ENCODE data around the gene PSG1.
"Not testable (repeated sequence)": the region's sequence is repeated elsewhere in the genome, so short reads cannot be mapped to it uniquely, and the experiment has no call there.

PSG1 gene

GRCh38 chr19:42882730-42883129, 3.2 kb upstream of the PSG1 start:
- H3K36me3 ChIP-seq (ENCODE audit: control insufficient read depth in 5 of 5, insufficient read depth in 5 of 5, low read length in 5 of 5); H3K4me3 ChIP-seq (ENCODE audit: low read depth in 1 of 5, low read length in 5 of 5); H3K9ac ChIP-seq (ENCODE audit: low read length in 5 of 5); H3K4me1 ChIP-seq (ENCODE audit: control insufficient read depth in 5 of 5, insufficient read depth in 5 of 5, low read length in 5 of 5); H3K27ac ChIP-seq (ENCODE audit: low read depth, low read length); H3K9me3 ChIP-seq (ENCODE audit: control insufficient read depth in 5 of 5, low read length in 5 of 5); H3K27me3 ChIP-seq (ENCODE audit: control insufficient read depth in 5 of 5, insufficient read depth in 4 of 5, low read length in 5 of 5): not testable (repeated sequence)

- not testable (repeated sequence) for H3K9me3 ChIP-seq (ENCODE audit: control insufficient read depth in 5 of 5, low read length in 5 of 5); H3K36me3 ChIP-seq (ENCODE audit: control insufficient read depth in 5 of 5, insufficient read depth in 5 of 5, low read length in 5 of 5); H3K27ac ChIP-seq (ENCODE audit: low read depth, low read length); H3K9ac ChIP-seq (ENCODE audit: low read length in 5 of 5); H3K4me1 ChIP-seq (ENCODE audit: control insufficient read depth in 5 of 5, insufficient read depth in 5 of 5, low read length in 5 of 5); H3K4me3 ChIP-seq (ENCODE audit: low read depth in 1 of 5, low read length in 5 of 5); H3K27me3 ChIP-seq (ENCODE audit: control insufficient read depth in 5 of 5, insufficient read depth in 4 of 5, low read length in 5 of 5)
These were observed 2.5 kb upstream of the PSG1 start for GRCh38 chr19:42882010-42882409.

- H3K27ac ChIP-seq (ENCODE audit: low read depth, low read length); H3K27me3 ChIP-seq (ENCODE audit: control insufficient read depth in 5 of 5, insufficient read depth in 4 of 5, low read length in 5 of 5); H3K4me1 ChIP-seq (ENCODE audit: control insufficient read depth in 5 of 5, insufficient read depth in 5 of 5, low read length in 5 of 5): not testable (repeated sequence)
These were observed 1.8 kb upstream of the PSG1 start for GRCh38 chr19:42881279-42881678.

GRCh38 chr19:42880621-42881020, 1.1 kb upstream of the PSG1 start:
- not testable (repeated sequence) for H3K4me1 ChIP-seq (ENCODE audit: control insufficient read depth in 5 of 5, insufficient read depth in 5 of 5, low read length in 5 of 5); H3K27me3 ChIP-seq (ENCODE audit: control insufficient read depth in 5 of 5, insufficient read depth in 4 of 5, low read length in 5 of 5); H3K9ac ChIP-seq (ENCODE audit: low read length in 5 of 5); H3K9me3 ChIP-seq (ENCODE audit: control insufficient read depth in 5 of 5, low read length in 5 of 5); H3K36me3 ChIP-seq (ENCODE audit: control insufficient read depth in 5 of 5, insufficient read depth in 5 of 5, low read length in 5 of 5); H3K27ac ChIP-seq (ENCODE audit: low read depth, low read length); H3K4me3 ChIP-seq (ENCODE audit: low read depth in 1 of 5, low read length in 5 of 5)

More at GRCh38 chr19:42881279-42881678, 1.8 kb upstream of the PSG1 start:
- H3K36me3 ChIP-seq (ENCODE audit: control insufficient read depth in 5 of 5, insufficient read depth in 5 of 5, low read length in 5 of 5); H3K9ac ChIP-seq (ENCODE audit: low read length in 5 of 5); H3K4me3 ChIP-seq (ENCODE audit: low read depth in 1 of 5, low read length in 5 of 5); H3K9me3 ChIP-seq (ENCODE audit: control insufficient read depth in 5 of 5, low read length in 5 of 5): not testable (repeated sequence)

- not testable (repeated sequence) for H3K36me3 ChIP-seq (ENCODE audit: control insufficient read depth in 5 of 5, insufficient read depth in 5 of 5, low read length in 5 of 5); H3K9ac ChIP-seq (ENCODE audit: low read length in 5 of 5); H3K27me3 ChIP-seq (ENCODE audit: control insufficient read depth in 5 of 5, insufficient read depth in 4 of 5, low read length in 5 of 5); H3K4me1 ChIP-seq (ENCODE audit: control insufficient read depth in 5 of 5, insufficient read depth in 5 of 5, low read length in 5 of 5); H3K27ac ChIP-seq (ENCODE audit: low read depth, low read length); H3K9me3 ChIP-seq (ENCODE audit: control insufficient read depth in 5 of 5, low read length in 5 of 5); H3K4me3 ChIP-seq (ENCODE audit: low read depth in 1 of 5, low read length in 5 of 5)
These were observed 2.9 kb downstream of the PSG1 start for GRCh38 chr19:42876596-42876995.

- H3K9me3 ChIP-seq (ENCODE audit: control insufficient read depth in 5 of 5, low read length in 5 of 5); H3K4me3 ChIP-seq (ENCODE audit: low read depth in 1 of 5, low read length in 5 of 5); H3K36me3 ChIP-seq (ENCODE audit: control insufficient read depth in 5 of 5, insufficient read depth in 5 of 5, low read length in 5 of 5); H3K9ac ChIP-seq (ENCODE audit: low read length in 5 of 5); H3K27ac ChIP-seq (ENCODE audit: low read depth, low read length); H3K27me3 ChIP-seq (ENCODE audit: control insufficient read depth in 5 of 5, insufficient read depth in 4 of 5, low read length in 5 of 5); H3K4me1 ChIP-seq (ENCODE audit: control insufficient read depth in 5 of 5, insufficient read depth in 5 of 5, low read length in 5 of 5): not testable (repeated sequence)
These were observed 3.6 kb downstream of the PSG1 start for GRCh38 chr19:42875881-42876280.

- not testable (repeated sequence) for H3K36me3 ChIP-seq (ENCODE audit: control insufficient read depth in 5 of 5, insufficient read depth in 5 of 5, low read length in 5 of 5); H3K27ac ChIP-seq (ENCODE audit: low read depth, low read length); H3K4me1 ChIP-seq (ENCODE audit: control insufficient read depth in 5 of 5, insufficient read depth in 5 of 5, low read length in 5 of 5); H3K9ac ChIP-seq (ENCODE audit: low read length in 5 of 5); H3K9me3 ChIP-seq (ENCODE audit: control insufficient read depth in 5 of 5, low read length in 5 of 5); H3K4me3 ChIP-seq (ENCODE audit: low read depth in 1 of 5, low read length in 5 of 5); H3K27me3 ChIP-seq (ENCODE audit: control insufficient read depth in 5 of 5, insufficient read depth in 4 of 5, low read length in 5 of 5)
These were observed 4.4 kb downstream of the PSG1 start for GRCh38 chr19:42874901-42875813.

- H3K4me1 ChIP-seq (ENCODE audit: control insufficient read depth in 5 of 5, insufficient read depth in 5 of 5, low read length in 5 of 5); H3K36me3 ChIP-seq (ENCODE audit: control insufficient read depth in 5 of 5, insufficient read depth in 5 of 5, low read length in 5 of 5); H3K27ac ChIP-seq (ENCODE audit: low read depth, low read length); H3K9ac ChIP-seq (ENCODE audit: low read length in 5 of 5); H3K4me3 ChIP-seq (ENCODE audit: low read depth in 1 of 5, low read length in 5 of 5); H3K9me3 ChIP-seq (ENCODE audit: control insufficient read depth in 5 of 5, low read length in 5 of 5); H3K27me3 ChIP-seq (ENCODE audit: control insufficient read depth in 5 of 5, insufficient read depth in 4 of 5, low read length in 5 of 5): not testable (repeated sequence)
These were observed 5.4 kb downstream of the PSG1 start for GRCh38 chr19:42874136-42874535.

- H3K9ac ChIP-seq (ENCODE audit: low read length in 5 of 5): no peak overlapping the region
- H3K36me3 ChIP-seq (ENCODE audit: control insufficient read depth in 5 of 5, insufficient read depth in 5 of 5, low read length in 5 of 5): no peaks in the 10 kb centered on the region
- H3K4me3 ChIP-seq (ENCODE audit: low read depth in 1 of 5, low read length in 5 of 5): no peak overlapping the region
- no peaks in the 10 kb centered on the region for H3K27me3 ChIP-seq (ENCODE audit: control insufficient read depth in 5 of 5, insufficient read depth in 4 of 5, low read length in 5 of 5)
- no peaks in the 10 kb centered on the region for H3K9me3 ChIP-seq (ENCODE audit: control insufficient read depth in 5 of 5, low read length in 5 of 5)
- H3K27ac ChIP-seq (ENCODE audit: low read depth, low read length): no peak overlapping the region
- H3K4me1 ChIP-seq (ENCODE audit: control insufficient read depth in 5 of 5, insufficient read depth in 5 of 5, low read length in 5 of 5): no peaks in the 10 kb centered on the region
These were observed 6.9 kb downstream of the PSG1 start for GRCh38 chr19:42872608-42873007.

GRCh38 chr19:42857544-42857867, 22.0 kb downstream of the PSG1 start:
- Histone ChIP-seq H3K9ac (ENCODE audit: low read length in 5 of 5) (no peak overlapping the region), H3K36me3 (ENCODE audit: control insufficient read depth in 5 of 5, insufficient read depth in 5 of 5, low read length in 5 of 5) (no peaks in the 10 kb centered on the region), H3K27me3 (ENCODE audit: control insufficient read depth in 5 of 5, insufficient read depth in 4 of 5, low read length in 5 of 5) (no peaks in the 10 kb centered on the region), H3K4me1 (ENCODE audit: control insufficient read depth in 5 of 5, insufficient read depth in 5 of 5, low read length in 5 of 5) (no peaks in the 10 kb centered on the region), H3K27ac (ENCODE audit: low read depth, low read length) (no peak overlapping the region), H3K4me3 (ENCODE audit: low read depth in 1 of 5, low read length in 5 of 5) (no peak overlapping the region), H3K9me3 (ENCODE audit: control insufficient read depth in 5 of 5, low read length in 5 of 5) (no peaks in the 10 kb centered on the region)
